GM12878 (cell line): ENCODE data around the gene HAGHL. TPM values are rescaled to one million over a fixed set of nuclear protein-coding genes. Genes with fewer than 3 reads are reported as not detected.
A peak's percentile ranks its signal among the peaks of the same experiment; 100 is the strongest.

Experiments
- BACH1 ChIP-seq: fragments of 450-650 bp; IDR thresholded peaks from 2 replicates; pipeline ENCODE4 v1.6.1; 2017; ENCODE audit warnings: mild to moderate bottlenecking, borderline replicate concordance
- BCL11A ChIP-seq: IDR thresholded peaks from 2 replicates; pipeline ENCODE4 v1.6.1; 2011; ENCODE audit warnings: low read depth, low read length
- BCLAF1 ChIP-seq: fragments of 450-650 bp; IDR thresholded peaks from 2 replicates; pipeline ENCODE4 v1.6.1; 2017; ENCODE audit warnings: antibody characterized with exemption, mild to moderate bottlenecking, moderate library complexity
- BRCA1 ChIP-seq: IDR thresholded peaks from 2 replicates; pipeline ENCODE4 v1.6.1; 2011; ENCODE audit warnings: low read depth, low read length, improper control_type of control experiment
- HDAC6 ChIP-seq: fragments of 200-600 bp; sonication (generic); IDR thresholded peaks from one replicate; pipeline ENCODE4 v1.8.0; 2017; ENCODE audit warnings: antibody characterized with exemption; ENCODE audit not compliant: unreplicated experiment
- KAT2A ChIP-seq: conservative IDR thresholded peaks from 2 replicates; pipeline ENCODE4 v1.6.1; 2011; ENCODE audit warnings: low read depth, low read length; ENCODE audit not compliant: control insufficient read depth
- MXI1 ChIP-seq: fragments of 150-350 bp; IDR thresholded peaks from 2 replicates; pipeline ENCODE4 v1.6.1; 2011; ENCODE audit warnings: low read depth, mild to moderate bottlenecking, inconsistent platforms, low read length, improper control_type of control experiment
- MYC ChIP-seq: IDR thresholded peaks from 2 replicates; pipeline ENCODE4 v1.6.1; 2011; ENCODE audit warnings: mild to moderate bottlenecking, low read length, moderate library complexity, inconsistent platforms; ENCODE audit not compliant: insufficient read depth, insufficient replicate concordance, insufficient read length, severe bottlenecking
- NKRF ChIP-seq: fragments of 450-650 bp; conservative IDR thresholded peaks from 2 replicates; pipeline ENCODE4 v1.6.1; 2017; ENCODE audit warnings: mild to moderate bottlenecking, moderate library complexity
- SMARCA5 ChIP-seq: fragments of 450-650 bp; IDR thresholded peaks from 2 replicates; pipeline ENCODE4 v1.6.1; 2017; ENCODE audit warnings: mild to moderate bottlenecking
- polyA plus RNA-seq, 11 experiments: library from polyadenylated mRNA; depleted of rRNA in 4 of 11; unstranded in 6 of 11; stranded (reverse) in 5 of 11; fragments of >200 nt; fragmentation: Nextera tagmentation in 4 of 11; fragmentation: Illumina TruSeq in 1 of 11; extraction: Ambion mirVana in 4 of 11; extraction: Trizol in 1 of 11; gene quantifications; 1 replicate in 1 of 11; 2 replicates in 10 of 11; pipeline versions ENCODE4 v1.2.1 to v1.2.3, GENCODE V29; 2011 to 2016; ENCODE audit warnings: inconsistent platforms in 2 of 11, missing spikeins in 2 of 11, low read depth in 1 of 11
- total RNA-seq, 4 experiments: library from RNA; depleted of rRNA in 3 of 4; stranded (reverse); fragments of >200 nt in 3 of 4; fragmentation: Illumina TruSeq in 1 of 4; extraction: Trizol in 1 of 4; gene quantifications; 2 replicates each; pipeline versions ENCODE4 v1.2.1 to v1.2.3, GENCODE V29; 2013 to 2021
- TF ChIP-seq, protein P1 (sequence below): IDR thresholded peaks from 2 replicates; pipeline ENCODE4 v1.6.1; 2012; ENCODE audit warnings: improper control_type of control experiment, low read depth, low read length; ENCODE audit not compliant: insufficient replicate concordance
- TF ChIP-seq, protein P2 (sequence below): fragments of 150-350 bp; IDR thresholded peaks from 2 replicates; pipeline ENCODE4 v1.6.1; 2014; ENCODE audit warnings: mild to moderate bottlenecking, low read depth, low read length

The HAGHL gene
- total and polyA plus RNA-seq, 10 of the 15 experiments (the other 5 are each of a cell fraction or from before 2014, with no cell fraction given): 0.23 to 44.6 (median 16.4) TPM

DNA sequence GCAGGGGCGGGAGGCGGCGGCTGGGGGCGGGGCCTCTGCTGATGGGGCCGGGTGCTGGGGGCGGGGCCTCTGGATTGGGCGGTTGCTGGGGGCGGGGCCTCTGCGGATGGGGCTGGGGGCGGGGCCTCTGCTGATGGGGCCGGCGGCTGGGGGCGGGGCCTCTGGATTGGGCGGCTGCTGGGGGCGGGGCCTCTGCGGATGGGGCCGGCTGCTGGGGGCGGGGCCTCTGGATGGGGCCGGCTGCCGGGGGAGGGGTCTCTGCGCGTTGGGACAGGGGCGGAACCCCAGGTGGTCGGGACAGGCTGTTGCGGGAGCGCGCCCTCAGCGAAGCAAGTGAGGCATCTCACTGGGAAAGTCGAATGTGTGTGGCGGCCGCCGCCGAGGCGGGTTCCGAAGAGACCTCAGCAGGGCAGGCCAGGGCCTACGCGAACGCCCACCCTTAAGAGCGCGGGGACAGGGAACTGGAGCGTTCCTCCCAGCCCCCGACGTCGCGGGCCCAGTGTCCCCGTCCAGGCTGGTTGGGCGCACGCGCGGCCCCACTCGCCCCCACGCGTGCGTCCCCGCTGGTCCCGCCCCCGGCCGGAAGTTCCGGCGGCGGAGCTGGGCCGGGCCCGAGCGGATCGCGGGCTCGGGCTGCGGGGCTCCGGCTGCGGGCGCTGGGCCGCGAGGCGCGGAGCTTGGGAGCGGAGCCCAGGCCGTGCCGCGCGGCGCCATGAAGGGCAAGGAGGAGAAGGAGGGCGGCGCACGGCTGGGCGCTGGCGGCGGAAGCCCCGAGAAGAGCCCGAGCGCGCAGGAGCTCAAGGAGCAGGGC lies 46.9 kb upstream of the HAGHL start, which contains the start of gene STUB1 (continued):
- TF ChIP-seq, protein P1, sequence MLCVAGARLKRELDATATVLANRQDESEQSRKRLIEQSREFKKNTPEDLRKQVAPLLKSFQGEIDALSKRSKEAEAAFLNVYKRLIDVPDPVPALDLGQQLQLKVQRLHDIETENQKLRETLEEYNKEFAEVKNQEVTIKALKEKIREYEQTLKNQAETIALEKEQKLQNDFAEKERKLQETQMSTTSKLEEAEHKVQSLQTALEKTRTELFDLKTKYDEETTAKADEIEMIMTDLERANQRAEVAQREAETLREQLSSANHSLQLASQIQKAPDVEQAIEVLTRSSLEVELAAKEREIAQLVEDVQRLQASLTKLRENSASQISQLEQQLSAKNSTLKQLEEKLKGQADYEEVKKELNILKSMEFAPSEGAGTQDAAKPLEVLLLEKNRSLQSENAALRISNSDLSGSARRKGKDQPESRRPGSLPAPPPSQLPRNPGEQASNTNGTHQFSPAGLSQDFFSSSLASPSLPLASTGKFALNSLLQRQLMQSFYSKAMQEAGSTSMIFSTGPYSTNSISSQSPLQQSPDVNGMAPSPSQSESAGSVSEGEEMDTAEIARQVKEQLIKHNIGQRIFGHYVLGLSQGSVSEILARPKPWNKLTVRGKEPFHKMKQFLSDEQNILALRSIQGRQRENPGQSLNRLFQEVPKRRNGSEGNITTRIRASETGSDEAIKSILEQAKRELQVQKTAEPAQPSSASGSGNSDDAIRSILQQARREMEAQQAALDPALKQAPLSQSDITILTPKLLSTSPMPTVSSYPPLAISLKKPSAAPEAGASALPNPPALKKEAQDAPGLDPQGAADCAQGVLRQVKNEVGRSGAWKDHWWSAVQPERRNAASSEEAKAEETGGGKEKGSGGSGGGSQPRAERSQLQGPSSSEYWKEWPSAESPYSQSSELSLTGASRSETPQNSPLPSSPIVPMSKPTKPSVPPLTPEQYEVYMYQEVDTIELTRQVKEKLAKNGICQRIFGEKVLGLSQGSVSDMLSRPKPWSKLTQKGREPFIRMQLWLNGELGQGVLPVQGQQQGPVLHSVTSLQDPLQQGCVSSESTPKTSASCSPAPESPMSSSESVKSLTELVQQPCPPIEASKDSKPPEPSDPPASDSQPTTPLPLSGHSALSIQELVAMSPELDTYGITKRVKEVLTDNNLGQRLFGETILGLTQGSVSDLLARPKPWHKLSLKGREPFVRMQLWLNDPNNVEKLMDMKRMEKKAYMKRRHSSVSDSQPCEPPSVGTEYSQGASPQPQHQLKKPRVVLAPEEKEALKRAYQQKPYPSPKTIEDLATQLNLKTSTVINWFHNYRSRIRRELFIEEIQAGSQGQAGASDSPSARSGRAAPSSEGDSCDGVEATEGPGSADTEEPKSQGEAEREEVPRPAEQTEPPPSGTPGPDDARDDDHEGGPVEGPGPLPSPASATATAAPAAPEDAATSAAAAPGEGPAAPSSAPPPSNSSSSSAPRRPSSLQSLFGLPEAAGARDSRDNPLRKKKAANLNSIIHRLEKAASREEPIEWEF: no peak
- no peak for TF ChIP-seq MYC
- TF ChIP-seq BACH1: peak; percentile 91
- TF ChIP-seq BRCA1: no peak
- TF ChIP-seq BCL11A: no peak
- peak; percentile 99 for TF ChIP-seq SMARCA5
- TF ChIP-seq KAT2A: no peak
- TF ChIP-seq BCLAF1: peak; percentile 56; the same call in 1 of the 2 replicates
- peak; percentile 81 for TF ChIP-seq NKRF
- peak; percentile 56; the same call in 1 of the 2 replicates for TF ChIP-seq MXI1
- TF ChIP-seq, protein P2, sequence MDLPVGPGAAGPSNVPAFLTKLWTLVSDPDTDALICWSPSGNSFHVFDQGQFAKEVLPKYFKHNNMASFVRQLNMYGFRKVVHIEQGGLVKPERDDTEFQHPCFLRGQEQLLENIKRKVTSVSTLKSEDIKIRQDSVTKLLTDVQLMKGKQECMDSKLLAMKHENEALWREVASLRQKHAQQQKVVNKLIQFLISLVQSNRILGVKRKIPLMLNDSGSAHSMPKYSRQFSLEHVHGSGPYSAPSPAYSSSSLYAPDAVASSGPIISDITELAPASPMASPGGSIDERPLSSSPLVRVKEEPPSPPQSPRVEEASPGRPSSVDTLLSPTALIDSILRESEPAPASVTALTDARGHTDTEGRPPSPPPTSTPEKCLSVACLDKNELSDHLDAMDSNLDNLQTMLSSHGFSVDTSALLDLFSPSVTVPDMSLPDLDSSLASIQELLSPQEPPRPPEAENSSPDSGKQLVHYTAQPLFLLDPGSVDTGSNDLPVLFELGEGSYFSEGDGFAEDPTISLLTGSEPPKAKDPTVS: no peak
- no peak for TF ChIP-seq HDAC6
